Activated CD4-positive, CD25-positive, alpha-beta regulatory T cell (primary cell): ENCODE results near the gene VASH1.

Experiments
- DNase-seq, 4 experiments: peaks; one replicate each; lab custom pipeline; 2025; lab: John Stamatoyannopoulos, UW

VASH1 gene

GRCh38 chr14:76742966-76743365, 18.3 kb upstream of the VASH1 start:
- no peak for DNase-seq

GRCh38 chr14:76752744-76753143, 8.5 kb upstream of the VASH1 start:
- no peak for DNase-seq

GRCh38 chr14:76753541-76754198, 7.6 kb upstream of the VASH1 start:
- no peak for DNase-seq

GRCh38 chr14:76754586-76754985, 6.7 kb upstream of the VASH1 start:
- no peak for DNase-seq

DNA sequence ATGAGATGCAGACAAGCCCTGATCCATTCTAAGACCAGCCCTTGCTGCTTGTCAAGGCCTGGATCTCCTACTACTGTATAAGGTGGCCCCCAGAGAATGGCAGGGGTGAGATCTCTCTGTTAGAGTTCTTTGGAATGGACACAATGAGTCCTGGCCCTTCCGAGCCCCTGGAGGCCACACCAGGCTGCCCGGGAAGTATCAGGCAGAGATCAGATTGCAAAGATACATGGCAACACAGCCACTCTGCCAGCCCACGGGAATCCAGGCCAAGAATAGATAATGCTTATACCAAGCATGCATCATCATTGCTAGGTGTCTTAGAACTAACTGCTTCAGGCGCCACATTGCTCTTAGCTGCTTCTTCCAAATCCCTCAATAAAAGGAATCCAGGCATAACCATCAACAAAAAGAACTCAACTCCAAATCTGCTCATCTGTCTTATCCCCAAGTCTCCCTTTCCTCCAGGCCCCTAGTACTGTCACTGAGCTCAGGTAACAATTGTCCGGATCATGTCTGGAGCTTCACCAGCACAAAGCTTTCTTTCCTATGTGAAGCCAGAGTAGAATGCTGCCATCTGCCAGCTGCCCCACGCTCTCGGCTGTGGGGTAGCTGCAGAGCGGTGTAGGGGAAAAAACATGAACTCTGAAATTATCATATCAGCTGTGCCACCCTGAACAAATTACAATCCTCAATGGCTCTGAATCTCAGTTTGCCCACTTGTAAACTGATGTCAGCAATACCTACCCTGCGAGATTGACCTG, 5.5 kb upstream of the VASH1 start:
- no peak for DNase-seq

DNA sequence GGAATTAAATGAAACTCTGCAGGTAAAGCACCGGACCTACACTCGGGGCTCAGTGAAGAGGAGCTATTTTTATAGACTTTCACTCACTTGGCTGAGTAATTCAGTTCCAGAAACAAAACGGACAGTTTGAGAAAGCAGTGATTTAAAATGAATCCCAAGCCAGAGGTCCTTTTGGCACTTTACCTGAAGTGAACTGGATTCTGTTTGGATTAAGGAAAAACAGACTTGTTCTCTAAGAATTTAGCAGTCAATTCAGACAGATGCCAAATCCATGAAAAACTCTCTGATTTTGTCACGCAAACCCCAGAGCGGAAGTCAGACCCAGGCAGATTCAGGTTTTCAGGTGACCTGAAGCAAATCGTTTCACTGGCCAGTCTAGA, 4.9 kb upstream of the VASH1 start:
- DNase-seq, result no peak

DNA sequence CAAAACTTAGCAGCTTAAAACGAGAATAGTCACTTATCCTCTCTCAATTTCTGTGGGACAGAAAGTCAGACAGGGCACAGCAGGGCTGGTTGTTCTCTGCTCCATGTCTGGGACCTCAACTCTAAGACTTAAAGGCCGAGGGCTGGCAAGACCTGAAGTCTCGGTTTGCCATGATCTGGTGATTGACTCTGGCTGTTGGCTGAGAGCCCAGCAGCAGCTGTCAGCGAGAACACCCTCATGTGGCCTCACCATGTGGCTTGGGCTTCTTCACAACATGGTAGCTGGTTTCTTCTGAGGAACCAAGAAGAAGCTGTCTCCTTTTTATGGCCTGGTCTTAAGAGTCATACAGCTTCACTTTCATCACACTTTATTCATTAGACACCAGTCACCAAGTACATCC, 1.7 kb upstream of the VASH1 start:
- DNase-seq, result no peak

DNA sequence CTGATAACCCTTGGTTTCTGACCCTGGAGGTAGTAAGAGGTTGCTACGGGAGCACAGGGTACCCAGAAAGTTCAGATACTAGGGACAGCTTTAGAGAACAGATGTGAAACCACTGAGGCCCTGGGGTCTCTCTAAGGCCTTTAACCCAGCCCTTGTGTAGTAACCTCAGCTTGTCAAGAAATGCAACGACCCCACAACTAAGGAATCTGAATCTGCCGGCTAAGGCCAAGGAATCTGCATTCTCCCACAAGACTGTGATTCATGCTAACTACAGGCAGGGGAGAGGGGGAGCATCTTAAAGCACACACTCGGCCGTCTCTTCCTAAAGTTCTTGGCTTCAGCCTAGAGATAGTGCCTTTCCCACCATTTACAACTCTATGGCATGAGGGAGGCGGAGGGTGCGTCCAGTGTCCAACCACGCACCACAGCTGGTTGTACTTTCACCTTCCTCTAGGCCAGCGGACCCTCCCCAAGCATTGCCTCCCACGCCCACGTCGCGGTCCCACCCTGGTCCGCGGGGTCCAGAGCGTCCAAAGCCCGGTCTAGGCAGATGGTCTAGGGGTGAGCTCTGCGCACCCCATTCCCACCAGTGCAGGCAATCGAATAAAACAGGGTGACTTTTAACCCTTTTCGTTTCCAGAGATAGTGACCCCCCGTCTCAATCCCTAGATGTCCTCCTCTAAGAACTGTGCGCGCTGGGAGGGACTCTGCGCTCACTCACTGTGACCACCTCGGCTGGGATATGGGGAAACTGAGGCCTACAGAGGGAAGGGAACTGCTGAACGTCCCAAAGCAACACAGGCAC, 735 bp upstream of the VASH1 start:
- no peak for DNase-seq

- no peak for DNase-seq
These were observed 717 bp downstream of the VASH1 start for GRCh38 chr14:76761960-76762410.

GRCh38 chr14:76762411-76763095, 1.3 kb downstream of the VASH1 start:
- no peak for DNase-seq

GRCh38 chr14:76763096-76764041, 2.1 kb downstream of the VASH1 start:
- DNase-seq, result no peak

- DNase-seq, result no peak
These were observed 4.2 kb downstream of the VASH1 start for GRCh38 chr14:76765461-76765931.

DNA sequence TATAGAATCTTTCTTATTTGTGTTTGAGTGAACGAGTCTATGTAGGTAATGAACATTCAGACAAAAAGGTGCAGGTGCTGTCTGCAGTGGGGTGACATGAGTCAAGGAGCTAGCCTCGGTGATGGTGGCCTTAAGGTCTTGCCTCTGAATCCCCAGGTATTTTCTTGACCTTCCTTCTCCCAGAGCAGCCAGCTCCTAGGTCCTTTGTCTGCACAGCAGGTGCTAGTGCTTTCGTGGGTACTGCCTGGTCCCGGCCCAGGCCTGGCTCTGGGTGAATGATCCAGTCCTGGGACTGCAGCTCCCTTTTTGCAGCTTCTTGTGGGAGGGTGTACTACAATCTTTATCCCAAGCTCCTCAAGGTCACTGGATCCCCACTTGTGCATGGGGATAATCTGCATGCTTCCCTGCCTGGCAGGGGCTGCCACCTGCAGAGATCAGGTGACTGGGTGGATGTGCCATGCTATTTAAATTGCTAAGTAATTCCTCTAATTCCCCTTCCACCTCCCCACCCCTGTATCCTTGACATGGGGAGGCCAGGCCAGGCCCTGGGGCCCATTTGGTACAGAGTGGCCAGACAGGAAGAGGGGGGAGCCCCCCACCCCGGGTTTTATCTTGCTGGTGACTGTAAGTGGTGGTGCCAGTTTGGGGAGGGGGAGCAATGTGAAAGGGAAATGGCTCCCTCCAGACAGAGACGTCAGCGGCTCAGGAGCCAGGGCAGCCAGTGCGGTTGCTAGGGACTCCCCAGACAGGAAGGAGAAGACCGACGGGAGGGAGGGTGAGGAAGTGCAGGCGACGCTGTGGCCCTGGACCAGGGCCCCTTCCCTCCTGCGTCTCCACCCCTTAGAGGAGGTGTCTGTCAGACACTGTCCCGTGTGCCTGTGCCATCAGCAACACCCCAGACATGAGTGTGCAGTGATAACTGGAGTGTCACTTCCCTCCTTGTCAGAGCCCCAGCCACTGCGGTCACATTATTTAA, 6.7 kb downstream of the VASH1 start:
- DNase-seq, result peak in 2 of 4 experiments; percentile 15 to 21

GRCh38 chr14:76768671-76769500, 7.6 kb downstream of the VASH1 start:
- no peak for DNase-seq

DNA sequence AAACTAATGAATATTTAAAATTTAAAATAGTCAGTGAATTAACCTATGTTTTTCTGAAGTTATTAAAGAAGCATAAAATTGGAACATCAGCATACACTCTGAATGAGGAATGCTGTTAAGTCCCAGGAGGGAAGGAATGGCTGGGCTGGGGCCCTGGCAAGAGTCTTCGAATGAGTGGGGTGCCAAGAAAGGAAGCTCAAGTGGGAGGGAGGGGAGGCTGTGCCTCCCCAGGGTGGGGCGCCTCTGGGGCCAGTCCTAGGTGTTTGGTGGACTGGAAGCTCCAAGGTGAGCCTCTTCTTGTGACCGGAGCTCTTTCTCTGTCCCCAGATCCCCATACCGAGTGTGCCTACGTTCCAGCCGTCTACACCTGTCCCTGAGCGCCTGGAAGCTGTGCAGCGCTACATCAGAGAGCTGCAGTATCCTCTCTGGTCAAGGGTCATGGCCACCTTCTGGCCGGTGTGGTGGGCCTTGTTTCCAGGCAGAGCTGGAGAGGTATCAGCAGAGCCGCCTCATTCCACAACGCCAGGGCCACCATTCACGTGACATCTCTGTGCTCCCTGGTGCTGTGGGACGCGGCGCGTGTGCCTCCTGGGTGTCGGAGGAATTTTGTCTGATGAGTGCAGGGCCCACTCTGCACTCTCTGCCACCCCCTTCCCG, 8.5 kb downstream of the VASH1 start:
- no peak for DNase-seq

DNA sequence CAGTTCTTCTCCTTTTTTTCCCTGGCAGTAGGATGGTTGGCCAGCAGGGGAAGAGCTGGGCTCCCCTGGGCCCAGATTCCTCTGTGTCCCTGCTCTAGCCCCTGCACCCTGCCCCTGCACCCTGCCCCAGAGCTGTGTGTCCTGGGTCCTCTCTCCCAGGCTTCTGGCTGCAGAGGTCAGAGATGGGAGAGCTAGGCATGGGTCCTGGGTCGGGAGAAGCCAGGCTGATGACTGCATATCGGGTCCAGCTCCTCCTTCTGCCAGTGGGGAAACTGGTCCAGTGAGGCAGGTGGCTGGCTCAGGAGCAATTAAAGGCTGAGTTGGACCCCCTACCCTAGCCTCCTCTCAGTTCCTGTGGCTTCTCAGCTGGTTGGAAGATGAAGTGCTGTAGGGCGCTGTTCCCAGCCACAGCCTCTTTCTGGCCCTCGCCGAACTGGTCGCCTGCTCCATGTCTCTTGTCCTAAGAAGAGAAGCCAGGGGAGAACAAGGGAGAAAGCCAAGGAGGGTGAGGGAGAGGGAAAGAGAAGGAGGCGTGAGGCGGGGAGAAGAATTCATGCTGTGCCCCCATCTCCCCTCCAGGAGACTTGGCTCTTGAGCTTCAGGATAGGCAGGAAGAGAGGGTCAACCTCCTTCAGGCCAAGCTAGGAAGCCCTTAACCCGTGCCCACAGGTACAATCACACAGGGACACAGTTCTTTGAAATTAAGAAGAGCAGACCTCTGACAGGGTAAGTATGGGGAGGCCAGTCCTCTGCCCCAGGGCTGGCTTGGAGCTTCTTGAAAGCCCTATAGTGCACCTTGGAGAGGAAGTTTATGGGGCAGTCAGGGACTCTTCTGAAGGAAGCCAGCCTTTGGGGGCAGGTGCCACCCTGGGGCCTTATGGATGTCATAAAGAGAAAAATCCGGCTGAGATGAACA, 9.5 kb downstream of the VASH1 start:
- DNase-seq, result no peak

- no peak for DNase-seq
These were observed 10.2 kb downstream of the VASH1 start for GRCh38 chr14:76771437-76771980.
